Measurements from ENCODE around the gene HIF3A.

- no peak for TF ChIP-seq CTCF (IDR thresholded peaks at IDR 0.05)
- no peak for TF ChIP-seq POLR2A (IDR thresholded peaks at IDR 0.05; ENCODE audit: low read depth)
- no peak for TF ChIP-seq EP300 (IDR thresholded peaks at IDR 0.05)
- TF ChIP-seq POLR2AphosphoS5 (IDR thresholded peaks at IDR 0.05), result no peak
These were observed 67.5 kb downstream of the HIF3A start for GRCh38 chr19:46364359-46364758.
